Measurements from ENCODE around the gene STX5. TPM values are rescaled to one million over a fixed set of nuclear protein-coding genes. Genes with fewer than 3 reads are reported as not detected.
A peak's percentile ranks its signal among the peaks of the same experiment; 100 is the strongest.

The STX5 gene
- total RNA-seq, 2 experiments from 2014 or later: 30.6 to 41.0 TPM

DNA sequence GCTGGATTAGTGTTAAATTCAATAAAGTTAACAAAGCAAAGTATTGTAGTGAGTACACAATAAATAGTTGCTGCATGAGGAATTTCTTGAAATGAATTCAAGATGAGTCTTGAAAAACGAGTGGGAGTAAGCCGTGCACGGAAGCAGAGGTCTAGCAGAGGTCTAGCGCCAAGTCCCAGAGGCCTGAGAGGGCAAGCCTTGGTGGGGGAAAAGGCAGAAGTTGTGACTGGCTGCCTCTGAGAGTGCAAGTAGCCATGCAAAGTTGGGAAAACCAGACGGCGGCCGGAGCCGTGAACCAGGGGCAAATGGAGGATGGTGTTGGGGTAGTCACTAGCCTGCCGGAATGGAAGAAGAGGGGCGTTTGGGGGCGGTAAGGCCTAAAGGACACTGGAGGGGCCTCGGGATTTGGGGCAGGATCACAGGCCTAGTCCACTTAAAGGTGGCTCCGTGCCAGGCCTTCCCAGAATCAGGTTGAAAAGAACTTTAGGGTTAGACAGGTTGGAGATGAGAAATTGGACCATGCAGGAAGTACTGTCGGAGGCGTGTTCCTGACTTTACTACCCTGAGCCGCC is 48.5 kb upstream of the STX5 start:
- Histone ChIP-seq H4K20me1 (ENCODE audit: insufficient read depth, low read length) (peaks cover 11% of the 10 kb centered on the region; the same call in 1 of the 2 replicates), H3K4me3 (ENCODE audit: low read depth, low read length, poor library complexity, severe bottlenecking) (peak overlapping the region; percentile 73), H2AFZ (ENCODE audit: low read length) (no peak overlapping the region), H3K79me2 (ENCODE audit: insufficient read depth, low read depth, low read length) (peaks cover 70% of the 10 kb centered on the region), H3K4me2 (ENCODE audit: low read length) (peak overlapping the region; percentile 95), H3K9me3 (ENCODE audit: low read length) (no peaks in the 10 kb centered on the region), H3K4me1 (ENCODE audit: insufficient read depth, low read length, poor library complexity, severe bottlenecking) (peaks cover 28% of the 10 kb centered on the region), H3K9me2 (ENCODE audit: insufficient read depth, low read length) (no peaks in the 10 kb centered on the region), H3K27ac (ENCODE audit: low read depth, low read length, poor library complexity, severe bottlenecking) (peak overlapping the region; percentile 74), H3K36me3 (ENCODE audit: insufficient read depth, low read length) (peaks cover 94% of the 10 kb centered on the region)
- POLR2A ChIA-PET: interaction anchor here (1.7 to 4.8 kb wide), 2 partner anchors 25 to 126 kb away, joined by 13 to 42 read pairs; partner anchors contain the start of gene ZBTB3
- intact Hi-C loops (cut with micrococcal nuclease; ENCODE audit: unreplicated experiment): loop anchor here (2.0 to 5.0 kb wide), 2 partner anchors 40 to 308 kb away; partner anchors contain the start of gene EEF1G
- TF ChIP-seq, protein P1, sequence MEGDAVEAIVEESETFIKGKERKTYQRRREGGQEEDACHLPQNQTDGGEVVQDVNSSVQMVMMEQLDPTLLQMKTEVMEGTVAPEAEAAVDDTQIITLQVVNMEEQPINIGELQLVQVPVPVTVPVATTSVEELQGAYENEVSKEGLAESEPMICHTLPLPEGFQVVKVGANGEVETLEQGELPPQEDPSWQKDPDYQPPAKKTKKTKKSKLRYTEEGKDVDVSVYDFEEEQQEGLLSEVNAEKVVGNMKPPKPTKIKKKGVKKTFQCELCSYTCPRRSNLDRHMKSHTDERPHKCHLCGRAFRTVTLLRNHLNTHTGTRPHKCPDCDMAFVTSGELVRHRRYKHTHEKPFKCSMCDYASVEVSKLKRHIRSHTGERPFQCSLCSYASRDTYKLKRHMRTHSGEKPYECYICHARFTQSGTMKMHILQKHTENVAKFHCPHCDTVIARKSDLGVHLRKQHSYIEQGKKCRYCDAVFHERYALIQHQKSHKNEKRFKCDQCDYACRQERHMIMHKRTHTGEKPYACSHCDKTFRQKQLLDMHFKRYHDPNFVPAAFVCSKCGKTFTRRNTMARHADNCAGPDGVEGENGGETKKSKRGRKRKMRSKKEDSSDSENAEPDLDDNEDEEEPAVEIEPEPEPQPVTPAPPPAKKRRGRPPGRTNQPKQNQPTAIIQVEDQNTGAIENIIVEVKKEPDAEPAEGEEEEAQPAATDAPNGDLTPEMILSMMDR (conservative IDR thresholded peaks at IDR 0.05; ENCODE audit: low read length): no peak
- TF ChIP-seq EZH2phosphoT487 (IDR thresholded peaks at IDR 0.05; ENCODE audit: borderline replicate concordance, low read depth, low read length): no peak
- DNase-seq (ENCODE audit: low spot score): peak; percentile 28
- CTCF ChIA-PET (ENCODE audit: unreplicated experiment): no interaction called here
- no TSS peak for BruUV-seq (replicated peaks)

DNA sequence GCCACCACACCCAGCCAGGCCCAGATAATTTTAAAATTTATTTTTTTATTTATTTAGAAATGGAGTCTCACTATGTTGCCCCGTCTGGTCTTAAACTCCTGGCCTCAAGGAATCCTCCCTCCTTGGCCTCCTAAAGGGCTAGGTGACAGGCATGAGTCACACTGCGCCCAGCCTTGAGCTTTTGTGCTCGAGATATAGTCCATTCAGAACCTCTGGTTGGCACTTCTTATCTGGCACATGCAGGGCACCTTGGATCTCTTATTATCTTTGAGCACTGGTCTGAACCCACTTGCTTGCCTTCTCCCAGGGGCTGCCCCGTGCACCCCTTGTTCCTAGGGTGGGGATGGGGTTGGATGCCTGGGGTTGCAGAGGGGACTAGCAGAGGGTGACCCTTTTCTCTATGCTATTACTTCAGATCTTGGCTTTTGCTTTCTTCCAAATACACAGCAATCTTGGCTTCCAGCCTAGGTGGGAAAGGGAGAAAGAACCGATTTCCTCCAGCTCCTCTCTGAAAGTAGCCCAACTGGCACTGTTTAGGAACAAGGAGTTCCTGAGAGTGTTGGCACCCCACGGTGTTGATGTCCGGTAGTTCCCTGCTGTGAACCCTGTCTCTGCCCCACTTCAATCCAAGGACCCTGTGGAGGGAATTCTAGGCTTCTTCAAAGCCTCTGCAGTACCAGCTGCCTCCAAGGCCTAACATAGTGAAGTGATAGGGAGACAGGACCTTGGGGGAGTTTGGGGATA is 47.6 kb upstream of the STX5 start:
- peak overlapping the region; percentile 95 for H3K4me2 ChIP-seq (ENCODE audit: low read length)

More for the DNA sequence above, 47.6 kb upstream of the STX5 start:
- TF ChIP-seq, protein P1 (conservative IDR thresholded peaks at IDR 0.05; ENCODE audit: low read length): no peak
- no peak for TF ChIP-seq EZH2phosphoT487 (IDR thresholded peaks at IDR 0.05; ENCODE audit: borderline replicate concordance, low read depth, low read length)
- H3K9me2 ChIP-seq (ENCODE audit: insufficient read depth, low read length): no peaks in the 10 kb centered on the region
- CTCF ChIA-PET (ENCODE audit: unreplicated experiment): no interaction called here
- peak overlapping the region; percentile 73 for H3K4me3 ChIP-seq (ENCODE audit: low read depth, low read length, poor library complexity, severe bottlenecking)
- intact Hi-C loops (cut with micrococcal nuclease; ENCODE audit: unreplicated experiment): no loop called here
- peaks cover 11% of the 10 kb centered on the region; the same call in 1 of the 2 replicates for H4K20me1 ChIP-seq (ENCODE audit: insufficient read depth, low read length)
- no TSS peak for BruUV-seq (replicated peaks)
- peak overlapping the region; percentile 74 for H3K27ac ChIP-seq (ENCODE audit: low read depth, low read length, poor library complexity, severe bottlenecking)
- DNase-seq (ENCODE audit: low spot score): no peak
- H3K4me1 ChIP-seq (ENCODE audit: insufficient read depth, low read length, poor library complexity, severe bottlenecking): peaks cover 28% of the 10 kb centered on the region
- POLR2A ChIA-PET: interaction anchor here (1.0 kb wide), 1 partner anchor 14 kb away, joined by 4 read pairs; no protein-coding TSS in a partner anchor
- H3K9me3 ChIP-seq (ENCODE audit: low read length): no peaks in the 10 kb centered on the region
- H2AFZ ChIP-seq (ENCODE audit: low read length): no peak overlapping the region
- peaks cover 74% of the 10 kb centered on the region for H3K79me2 ChIP-seq (ENCODE audit: insufficient read depth, low read depth, low read length)
- peaks cover 94% of the 10 kb centered on the region for H3K36me3 ChIP-seq (ENCODE audit: insufficient read depth, low read length)

All from OCI-LY7 (cell line).